ENCODE data around the gene PTPRG.
A peak's percentile ranks its signal among the peaks of the same experiment; 100 is the strongest.

PTPRG gene

DNA sequence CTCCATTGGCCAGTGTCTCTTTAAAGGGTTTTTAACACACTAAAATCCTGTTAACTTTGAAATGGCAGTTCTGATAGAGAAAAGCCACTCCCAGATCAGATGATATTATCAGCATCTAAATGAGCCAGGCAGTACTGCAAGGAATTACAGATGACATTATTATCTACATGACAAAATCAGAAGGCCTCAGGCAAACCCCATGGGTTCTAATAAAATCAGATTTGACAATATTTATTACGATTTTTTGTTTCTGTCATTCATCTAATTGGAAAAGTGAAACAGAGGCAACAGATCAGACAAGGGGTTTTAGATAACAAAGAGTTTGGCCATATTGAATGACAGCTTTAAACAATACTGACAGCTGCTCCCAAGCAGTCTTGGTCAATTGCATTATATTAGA lies 699.3 kb downstream of the PTPRG start:
- no peak for DNase-seq

DNA sequence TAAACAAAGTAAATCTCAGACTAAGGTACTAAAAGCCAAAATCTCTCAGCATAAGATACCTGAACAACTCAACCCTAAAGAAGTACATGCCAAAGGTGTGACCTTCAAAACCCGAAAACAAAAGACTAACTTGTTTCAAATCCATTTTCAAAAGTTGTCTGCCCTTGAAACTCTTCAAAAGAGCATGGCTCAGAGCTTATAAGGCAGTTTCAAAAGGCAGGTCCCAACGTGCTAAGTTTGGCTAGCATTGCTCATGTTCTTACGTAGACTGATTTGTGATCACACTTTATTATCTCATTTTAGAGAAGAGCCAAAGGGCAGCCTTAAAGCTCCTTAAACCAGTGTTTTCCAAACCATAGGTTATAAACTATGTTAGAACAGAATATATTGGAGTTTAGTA lies 699.8 kb downstream of the PTPRG start:
- no peak for DNase-seq

- DNase-seq, result no peak
Observed at GRCh38 chr3:62261736-62262135, 700.4 kb downstream of the PTPRG start.

GRCh38 chr3:62265528-62265927 lies 704.2 kb downstream of the PTPRG start:
- no peak for DNase-seq

GRCh38 chr3:62266668-62267283 lies 705.4 kb downstream of the PTPRG start:
- DNase-seq, result no peak

GRCh38 chr3:62276658-62277180 lies 715.3 kb downstream of the PTPRG start:
- no peak for DNase-seq

- DNase-seq, result no peak
Observed at GRCh38 chr3:62277450-62277849, 716.1 kb downstream of the PTPRG start.

- no peak for DNase-seq
Observed at GRCh38 chr3:62277986-62278385, 716.6 kb downstream of the PTPRG start.

GRCh38 chr3:62281726-62282125 lies 720.4 kb downstream of the PTPRG start:
- DNase-seq, result no peak

DNA sequence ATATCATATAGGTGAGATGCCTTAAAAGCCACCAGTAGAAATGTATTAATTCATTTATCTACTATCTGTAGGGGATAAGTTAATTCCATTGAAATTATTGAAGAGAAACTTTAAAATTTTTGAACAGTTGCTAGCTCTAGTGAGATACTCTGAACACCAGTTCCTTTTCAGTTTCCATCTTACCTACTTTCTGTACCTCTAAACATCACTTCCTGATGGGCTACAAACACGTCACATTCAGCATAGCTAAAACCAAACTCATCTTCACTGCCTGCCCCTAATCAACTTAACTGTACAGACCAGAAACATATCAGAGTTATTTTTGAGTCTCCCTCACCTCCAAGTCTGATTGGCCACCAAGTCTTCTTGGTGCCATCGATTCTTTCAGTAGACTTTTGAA lies 723.1 kb downstream of the PTPRG start:
- no peak for DNase-seq

DNA sequence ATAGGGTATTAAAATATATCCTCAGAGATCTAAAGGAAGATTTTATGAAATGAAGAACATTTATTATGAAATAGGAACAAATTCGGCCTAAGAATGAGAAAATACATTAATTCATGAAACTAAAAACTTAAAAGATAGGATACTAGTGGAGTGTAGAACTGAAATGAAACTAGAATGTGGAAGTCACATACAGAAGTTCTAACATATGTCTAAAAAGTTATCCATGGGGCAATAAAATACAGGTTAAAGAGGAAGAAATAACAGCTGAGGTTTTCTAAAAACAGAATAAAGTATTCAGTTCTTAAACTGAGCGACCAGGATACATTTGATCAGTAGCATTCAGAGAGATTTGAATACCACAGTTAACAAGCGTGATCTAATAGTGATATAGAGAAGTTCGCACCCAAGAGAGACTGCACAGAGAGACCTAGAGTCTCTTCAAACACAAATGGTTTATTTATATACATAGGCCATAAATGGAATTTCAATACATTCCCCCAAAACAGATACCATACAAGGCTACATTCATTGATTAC lies 726.1 kb downstream of the PTPRG start:
- no peak for DNase-seq

DNA sequence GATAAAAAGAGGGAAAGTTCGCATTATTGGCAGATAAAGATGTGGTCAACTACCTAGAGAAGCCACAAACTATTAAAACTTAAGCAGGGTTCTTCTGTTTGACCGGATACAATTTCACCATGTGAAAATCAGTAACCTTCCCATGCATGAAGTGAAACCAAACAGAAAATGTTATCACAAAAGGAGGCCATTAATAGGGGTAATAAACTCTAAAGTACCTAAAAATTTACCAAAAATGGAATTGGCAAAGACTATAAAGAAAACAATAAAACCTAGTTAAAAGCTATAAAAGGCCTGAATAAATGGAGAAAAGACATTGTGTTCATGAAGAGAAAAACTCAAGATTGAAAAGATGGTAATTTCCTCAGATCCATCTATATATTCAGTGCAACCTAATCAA lies 728.6 kb downstream of the PTPRG start:
- DNase-seq, result no peak

- DNase-seq, result no peak
Observed at GRCh38 chr3:62293051-62293780, 731.8 kb downstream of the PTPRG start.

DNA sequence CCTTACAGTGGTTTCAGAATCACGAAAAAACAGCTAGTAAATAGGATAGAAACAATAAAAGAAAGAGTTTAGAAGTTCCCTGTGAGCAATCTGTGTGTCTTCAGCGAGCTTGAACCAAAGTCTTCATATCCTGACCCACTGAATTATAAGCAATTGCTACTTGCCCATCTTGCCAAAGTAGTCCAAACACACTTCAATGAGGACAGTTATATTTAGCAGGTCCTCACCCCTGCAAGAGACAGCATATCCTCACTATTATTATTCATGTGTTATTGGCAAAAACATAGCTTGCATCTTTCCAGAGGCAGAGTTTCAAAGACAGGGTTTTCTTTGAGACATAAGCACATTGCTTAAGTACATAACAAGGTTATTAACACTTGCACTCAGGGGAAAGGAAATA lies 734.2 kb downstream of the PTPRG start:
- no peak for DNase-seq

- no peak for DNase-seq
Observed at GRCh38 chr3:62300617-62301016, 739.2 kb downstream of the PTPRG start.

- DNase-seq, result no peak
Observed at GRCh38 chr3:62312201-62312600, 750.8 kb downstream of the PTPRG start.

DNA sequence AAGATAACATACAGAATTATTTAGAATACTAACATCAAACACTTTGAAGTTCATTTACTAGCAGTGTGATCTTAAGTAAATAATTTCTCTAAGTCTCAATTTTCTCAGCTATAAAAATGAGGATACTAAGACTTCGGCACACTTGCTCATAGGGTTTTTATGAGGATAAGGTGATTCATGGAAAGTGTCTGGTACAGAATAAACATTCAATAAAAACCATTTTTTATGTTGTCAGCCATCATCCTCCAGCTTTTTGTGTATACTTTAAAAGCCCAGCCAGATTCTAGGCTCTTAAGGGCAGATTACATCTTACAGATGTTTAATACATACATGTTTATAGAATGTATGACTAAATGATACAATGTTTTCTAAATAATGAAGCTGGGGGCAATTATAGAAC lies 755.2 kb downstream of the PTPRG start:
- no peak for DNase-seq

DNA sequence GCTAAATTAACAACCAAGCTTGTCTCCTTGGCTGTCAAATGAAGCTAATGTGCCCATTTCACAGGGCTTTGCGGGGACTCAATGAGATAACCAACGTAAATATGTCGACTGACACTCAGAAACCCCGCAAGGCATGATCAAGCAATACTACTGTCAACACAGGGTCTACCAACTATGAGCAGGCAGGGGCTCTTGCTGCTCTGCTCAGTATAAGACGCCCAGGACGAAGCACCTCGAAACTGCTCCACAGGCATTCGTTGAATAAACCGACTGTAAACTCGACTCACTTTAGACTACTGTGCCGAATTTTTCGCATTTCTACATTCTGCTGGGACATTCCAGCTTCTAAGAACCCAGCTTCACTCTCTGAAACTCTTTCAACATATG lies 757.0 kb downstream of the PTPRG start:
- no peak for DNase-seq

GRCh38 chr3:62318752-62319569 lies 757.6 kb downstream of the PTPRG start:
- DNase-seq, result peak; percentile 3 to 49 (median 34)

GRCh38 chr3:62319570-62320243 lies 758.3 kb downstream of the PTPRG start:
- DNase-seq, result no peak

DNA sequence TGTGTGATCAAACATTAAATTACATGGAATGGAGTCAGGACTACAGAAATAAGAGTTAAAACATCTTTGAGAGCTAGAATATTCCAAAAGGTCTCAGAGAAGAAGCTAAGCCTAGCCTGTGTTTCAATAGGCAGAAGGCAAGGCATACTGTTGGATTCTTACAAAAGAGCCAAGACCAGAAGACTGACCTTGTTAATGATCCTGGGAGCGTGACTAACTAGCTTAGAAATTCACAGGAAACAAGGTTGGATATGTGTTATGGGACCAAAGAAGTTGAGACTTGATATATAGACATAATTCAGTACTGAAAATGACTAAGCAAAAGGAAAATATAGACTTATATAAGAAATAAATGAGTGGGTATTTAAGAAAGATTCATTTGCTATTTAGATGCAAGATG lies 761.9 kb downstream of the PTPRG start:
- DNase-seq, result no peak

GRCh38 chr3:62325896-62326295 lies 764.5 kb downstream of the PTPRG start:
- no peak for DNase-seq

DNA sequence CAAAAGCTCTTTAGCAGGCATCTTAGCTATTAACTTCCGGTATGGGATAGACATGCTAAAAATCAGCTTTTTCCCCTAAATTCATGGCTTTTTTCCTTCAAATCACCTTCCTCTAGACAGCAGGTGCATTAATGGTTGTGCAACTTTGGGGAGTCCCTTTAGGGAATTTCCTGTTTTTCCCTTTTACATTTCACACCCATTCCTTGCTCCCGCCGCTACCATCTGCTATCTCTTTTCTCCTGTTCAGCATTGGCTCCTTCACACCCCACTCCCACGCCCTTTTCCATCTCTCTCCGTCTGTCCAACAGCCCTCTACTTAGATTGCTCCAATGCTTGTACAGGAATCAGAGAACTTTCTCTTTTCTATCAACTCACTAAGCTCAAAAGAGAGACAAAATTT lies 768.6 kb downstream of the PTPRG start:
- no peak for DNase-seq
